Measurements from ENCODE around the gene SLC24A3.

SLC24A3 gene

DNA sequence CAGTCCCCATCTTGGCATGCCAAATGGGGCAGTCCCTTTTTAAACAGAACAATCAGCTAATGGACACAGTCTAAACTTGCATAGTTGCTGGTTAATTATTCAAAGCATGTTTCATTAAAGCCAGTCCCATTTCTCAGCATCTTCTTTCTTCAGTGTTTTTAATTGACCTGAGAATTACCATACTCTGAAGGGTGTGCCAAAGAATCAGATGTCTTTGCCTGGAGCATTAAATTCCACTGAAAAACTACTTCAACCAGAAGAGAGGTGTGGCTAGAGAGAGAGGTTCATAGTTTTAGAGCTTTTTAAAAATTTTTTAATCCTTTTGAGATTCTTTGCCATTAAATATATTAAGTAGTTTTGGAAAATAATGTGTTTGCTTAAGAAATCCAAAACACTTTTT is 37.9 kb downstream of the SLC24A3 start:
- Histone ChIP-seq H3K9me3 (ENCODE audit: low read depth, low read length) (peaks cover 4% of the 10 kb centered on the region; the same call in 1 of the 2 replicates), H3K36me3 (ENCODE audit: insufficient read depth, low read length) (peaks cover 9% of the 10 kb centered on the region; the same call in 1 of the 2 replicates), H3K27ac (peak overlapping the region; percentile 65), H3K9ac (ENCODE audit: insufficient read length) (no peak overlapping the region), H3K4me3 (no peak overlapping the region)
- no peak for DNase-seq (ENCODE audit: low read depth, low spot score)
- TF ChIP-seq POLR2AphosphoS5 (IDR thresholded peaks at IDR 0.05; ENCODE audit: borderline replicate concordance, low read depth, low read length): no peak
- TF ChIP-seq FOXP2 (optimal IDR thresholded peaks at IDR 0.05; ENCODE audit: control extremely low read depth, extremely low read length, insufficient read depth): no peak
- no peak for TF ChIP-seq EZH2 (IDR thresholded peaks at IDR 0.05)

DNA sequence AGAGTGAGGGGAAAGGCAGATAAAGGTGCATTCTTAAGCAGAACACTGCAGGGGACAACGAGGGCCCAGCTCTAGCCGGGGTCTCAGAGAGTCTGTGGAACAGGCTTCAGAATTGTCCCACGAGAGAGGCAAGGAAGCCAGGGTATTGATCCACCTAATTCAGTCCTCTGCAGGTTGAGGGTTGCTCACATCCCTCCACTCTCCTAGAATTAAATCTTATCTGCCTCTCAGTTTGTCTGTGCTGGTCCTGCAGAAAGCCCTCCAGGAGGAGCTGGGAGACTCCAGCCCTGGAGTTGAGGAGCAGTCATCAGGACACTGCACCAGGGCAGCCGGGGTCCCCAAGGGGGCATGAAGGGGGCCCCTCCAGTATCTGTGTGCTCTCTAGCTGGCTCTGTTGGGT is 39.1 kb downstream of the SLC24A3 start:
- DNase-seq (ENCODE audit: low read depth, low spot score): no peak
- H3K9me3 ChIP-seq (ENCODE audit: low read depth, low read length): peaks cover 4% of the 10 kb centered on the region; the same call in 1 of the 2 replicates
- TF ChIP-seq POLR2AphosphoS5 (IDR thresholded peaks at IDR 0.05; ENCODE audit: borderline replicate concordance, low read depth, low read length): no peak
- TF ChIP-seq EZH2 (IDR thresholded peaks at IDR 0.05): no peak
- no peak for TF ChIP-seq FOXP2 (optimal IDR thresholded peaks at IDR 0.05; ENCODE audit: control extremely low read depth, extremely low read length, insufficient read depth)
- no peak overlapping the region for H3K4me3 ChIP-seq
- peaks cover 9% of the 10 kb centered on the region; the same call in 1 of the 2 replicates for H3K36me3 ChIP-seq (ENCODE audit: insufficient read depth, low read length)
- no peak overlapping the region for H3K9ac ChIP-seq (ENCODE audit: insufficient read length)
- H3K27ac ChIP-seq: 0 out of 2 replicates have a peak overlapping the region, but pooled peaks have one; percentile 12

DNA sequence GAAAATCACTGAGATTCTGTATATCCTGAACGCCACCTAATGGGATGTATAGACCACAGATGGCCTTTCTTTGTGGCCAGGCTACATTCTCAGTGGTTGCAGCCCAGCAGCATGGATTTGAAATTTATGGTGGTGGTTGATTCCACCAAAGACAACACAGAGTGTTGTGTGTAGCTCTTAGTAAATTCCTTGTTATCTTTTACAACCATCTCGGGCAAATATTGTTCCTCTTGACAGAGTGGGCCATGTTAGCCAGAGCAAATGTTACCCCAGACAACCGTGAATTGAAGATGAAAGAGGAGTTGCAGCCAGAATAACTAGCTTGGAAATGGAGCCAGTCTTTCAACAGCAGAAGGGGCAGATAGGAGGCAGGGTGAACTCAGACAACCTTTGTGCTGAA is 39.5 kb downstream of the SLC24A3 start:
- Histone ChIP-seq H3K9ac (ENCODE audit: insufficient read length) (no peak overlapping the region), H3K27ac (0 out of 2 replicates have a peak overlapping the region, but pooled peaks have one; percentile 12), H3K4me3 (no peak overlapping the region; the same call in 1 of the 2 replicates), H3K9me3 (ENCODE audit: low read depth, low read length) (peaks cover 4% of the 10 kb centered on the region; the same call in 1 of the 2 replicates), H3K36me3 (ENCODE audit: insufficient read depth, low read length) (peaks cover 9% of the 10 kb centered on the region; the same call in 1 of the 2 replicates)
- TF ChIP-seq FOXP2 (optimal IDR thresholded peaks at IDR 0.05; ENCODE audit: control extremely low read depth, extremely low read length, insufficient read depth) (no peak), EZH2 (IDR thresholded peaks at IDR 0.05) (no peak), POLR2AphosphoS5 (IDR thresholded peaks at IDR 0.05; ENCODE audit: borderline replicate concordance, low read depth, low read length) (no peak)
- no peak for DNase-seq (ENCODE audit: low read depth, low spot score)

DNA sequence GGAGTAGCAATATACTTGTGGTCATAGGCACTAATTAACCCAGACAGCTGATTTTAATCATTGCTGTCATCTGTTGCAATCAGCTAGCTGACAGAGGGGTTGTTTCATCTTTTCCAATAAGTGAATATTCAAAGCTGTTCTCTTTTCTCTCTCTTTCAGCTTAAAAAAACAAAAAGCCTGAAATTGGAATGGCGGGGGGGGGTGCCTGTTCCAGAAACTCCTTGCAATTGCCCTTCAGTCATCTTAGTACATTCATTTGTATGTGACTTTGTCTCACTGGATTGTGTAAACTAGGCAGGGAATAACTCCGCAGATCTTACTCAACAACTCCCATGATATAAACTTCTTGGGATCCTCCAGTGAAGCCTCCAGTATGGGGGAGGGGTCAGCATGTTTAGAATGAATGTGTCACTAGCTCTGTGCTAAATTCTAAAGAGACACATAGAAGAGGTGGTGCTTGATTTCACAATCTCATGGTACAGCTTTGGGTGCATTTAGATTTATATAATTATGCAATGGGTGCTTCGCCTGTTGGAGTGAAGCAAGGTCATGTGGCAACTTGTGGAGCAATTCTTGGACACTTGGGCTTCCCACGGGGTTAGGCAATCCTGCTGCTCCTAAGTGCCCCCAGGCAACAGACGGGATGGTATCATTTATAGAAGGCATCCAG is 40.1 kb downstream of the SLC24A3 start:
- Histone ChIP-seq H3K9me3 (ENCODE audit: low read depth, low read length) (peaks cover 4% of the 10 kb centered on the region; the same call in 1 of the 2 replicates), H3K4me3 (no peak overlapping the region; the same call in 1 of the 2 replicates), H3K9ac (ENCODE audit: insufficient read length) (no peak overlapping the region), H3K27ac (0 out of 2 replicates have a peak overlapping the region, but pooled peaks have one; percentile 12), H3K36me3 (ENCODE audit: insufficient read depth, low read length) (peaks cover 9% of the 10 kb centered on the region; the same call in 1 of the 2 replicates)
- no peak for TF ChIP-seq EZH2 (IDR thresholded peaks at IDR 0.05)
- DNase-seq (ENCODE audit: low read depth, low spot score): peak; percentile 45

DNA sequence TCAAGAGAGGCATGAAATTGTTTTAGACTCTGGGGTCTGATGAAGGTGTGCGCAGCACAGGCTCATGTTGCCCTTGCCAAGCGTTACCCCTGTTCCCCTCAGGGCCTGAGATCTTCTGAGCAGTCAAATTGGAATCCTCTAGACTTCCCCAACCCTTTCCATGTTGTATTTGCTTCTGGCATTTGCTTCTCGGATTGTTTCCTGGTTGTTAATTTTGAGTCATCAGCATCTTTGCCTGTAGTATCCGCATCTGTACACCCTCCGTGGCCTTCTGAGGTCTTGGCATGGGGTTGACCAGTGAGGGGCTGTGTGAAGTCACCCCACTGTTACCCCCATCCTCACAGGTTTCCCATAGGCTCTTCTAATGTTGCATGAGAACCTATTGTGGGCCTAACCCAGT is 40.9 kb downstream of the SLC24A3 start:
- Histone ChIP-seq H3K9ac (ENCODE audit: insufficient read length) (no peak overlapping the region), H3K4me3 (no peak overlapping the region), H3K36me3 (ENCODE audit: insufficient read depth, low read length) (peaks cover 5% of the 10 kb centered on the region; the same call in 1 of the 2 replicates), H3K9me3 (ENCODE audit: low read depth, low read length) (no peaks in the 10 kb centered on the region), H3K27ac (no peak overlapping the region)
- TF ChIP-seq POLR2AphosphoS5 (IDR thresholded peaks at IDR 0.05; ENCODE audit: borderline replicate concordance, low read depth, low read length) (no peak), EZH2 (IDR thresholded peaks at IDR 0.05) (no peak), FOXP2 (optimal IDR thresholded peaks at IDR 0.05; ENCODE audit: control extremely low read depth, extremely low read length, insufficient read depth) (no peak)
- no peak for DNase-seq (ENCODE audit: low read depth, low spot score)

DNA sequence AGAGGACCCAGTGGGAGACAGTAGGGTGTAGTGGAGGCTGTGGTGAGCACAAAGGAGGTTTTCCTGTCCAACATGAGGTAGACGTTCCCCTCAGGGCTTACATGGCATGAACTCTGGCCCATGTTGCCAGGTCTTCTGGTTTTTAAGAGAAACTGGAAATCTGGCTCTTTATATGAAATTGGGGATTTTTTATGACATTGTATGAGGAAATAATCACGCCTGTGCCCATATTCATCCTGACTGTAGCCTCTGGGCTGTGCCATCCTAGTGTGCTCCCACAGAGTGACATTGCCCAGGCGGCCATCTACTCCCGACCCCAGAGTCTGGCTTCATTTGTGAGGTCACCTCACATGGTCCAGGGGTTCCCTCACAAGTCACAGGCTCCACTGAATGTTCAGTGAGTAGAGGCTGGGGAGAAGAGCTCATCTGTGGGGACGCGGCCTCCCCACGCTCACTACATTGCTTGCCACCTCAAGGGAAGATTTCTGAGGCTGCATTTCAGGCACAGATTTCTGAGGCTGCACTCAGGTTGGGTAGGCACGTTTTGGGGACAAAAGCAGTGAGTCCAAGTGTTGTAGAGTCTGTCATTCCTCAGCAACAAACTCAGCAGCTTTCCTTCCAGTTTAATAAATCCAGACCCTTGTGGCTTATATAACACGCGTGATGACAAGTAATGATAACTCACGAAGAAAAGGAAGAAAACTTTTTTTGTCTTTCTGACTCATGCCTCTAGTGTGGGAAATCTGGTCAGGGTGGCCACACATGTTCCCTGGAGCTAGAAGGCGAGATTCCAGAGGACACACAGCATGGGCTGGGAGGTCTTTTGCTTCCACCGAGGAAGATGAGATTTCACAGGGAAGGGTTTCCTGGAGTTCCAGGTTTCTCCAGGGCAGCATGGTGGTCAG is 41.7 kb downstream of the SLC24A3 start:
- TF ChIP-seq EZH2 (IDR thresholded peaks at IDR 0.05): no peak
- no peak for TF ChIP-seq FOXP2 (optimal IDR thresholded peaks at IDR 0.05; ENCODE audit: control extremely low read depth, extremely low read length, insufficient read depth)
- TF ChIP-seq POLR2AphosphoS5 (IDR thresholded peaks at IDR 0.05; ENCODE audit: borderline replicate concordance, low read depth, low read length): no peak
- H3K27ac ChIP-seq: no peak overlapping the region
- DNase-seq (ENCODE audit: low read depth, low spot score): no peak
- no peaks in the 10 kb centered on the region; the same call in 1 of the 2 replicates for H3K36me3 ChIP-seq (ENCODE audit: insufficient read depth, low read length)
- no peaks in the 10 kb centered on the region for H3K9me3 ChIP-seq (ENCODE audit: low read depth, low read length)
- no peak overlapping the region for H3K9ac ChIP-seq (ENCODE audit: insufficient read length)
- no peak overlapping the region for H3K4me3 ChIP-seq

DNA sequence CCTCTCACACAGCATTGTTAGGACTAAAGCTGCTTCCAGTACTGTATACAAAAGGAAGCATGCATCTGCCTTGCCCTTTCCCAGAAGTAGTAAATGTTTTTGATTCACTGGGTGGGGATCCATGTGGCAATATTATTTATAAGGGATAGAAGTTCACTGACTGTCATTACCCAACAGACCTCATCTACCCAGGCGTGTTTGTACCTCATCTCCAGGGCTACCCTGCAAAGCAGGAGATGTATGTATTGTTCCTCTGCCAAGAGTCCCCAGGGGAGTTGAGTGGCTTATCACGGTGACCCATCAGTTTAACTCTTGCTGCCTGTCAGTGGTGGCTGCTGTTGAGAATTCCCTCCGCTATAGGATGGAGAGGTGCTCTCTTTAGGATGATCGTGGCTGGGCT is 42.5 kb downstream of the SLC24A3 start:
- no peak for DNase-seq (ENCODE audit: low read depth, low spot score)
- no peaks in the 10 kb centered on the region for H3K9me3 ChIP-seq (ENCODE audit: low read depth, low read length)
- no peak for TF ChIP-seq FOXP2 (optimal IDR thresholded peaks at IDR 0.05; ENCODE audit: control extremely low read depth, extremely low read length, insufficient read depth)
- no peak for TF ChIP-seq POLR2AphosphoS5 (IDR thresholded peaks at IDR 0.05; ENCODE audit: borderline replicate concordance, low read depth, low read length)
- no peak for TF ChIP-seq EZH2 (IDR thresholded peaks at IDR 0.05)
- H3K27ac ChIP-seq: no peak overlapping the region
- no peak overlapping the region for H3K9ac ChIP-seq (ENCODE audit: insufficient read length)
- H3K36me3 ChIP-seq (ENCODE audit: insufficient read depth, low read length): no peaks in the 10 kb centered on the region
- H3K4me3 ChIP-seq: no peak overlapping the region

DNA sequence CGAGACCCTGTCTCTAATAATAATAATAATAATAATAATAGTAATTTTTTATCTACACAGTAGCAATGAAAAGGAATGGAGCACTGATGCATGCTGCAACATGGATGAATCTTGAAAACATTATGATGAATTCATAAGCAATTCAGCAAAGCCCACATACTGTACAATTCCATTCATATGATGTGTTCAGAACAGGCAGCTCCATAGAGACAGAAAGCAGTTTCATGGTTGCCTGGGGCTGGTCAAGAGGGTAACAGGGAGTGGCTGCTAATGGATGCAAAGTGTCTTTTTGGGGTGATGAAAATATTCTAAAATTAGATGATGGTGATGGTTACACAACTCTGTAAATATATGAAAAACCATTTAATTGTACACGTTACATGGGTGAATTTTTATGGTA is 43.6 kb downstream of the SLC24A3 start:
- Histone ChIP-seq H3K9ac (ENCODE audit: insufficient read length) (no peak overlapping the region), H3K4me3 (no peak overlapping the region), H3K36me3 (ENCODE audit: insufficient read depth, low read length) (no peaks in the 10 kb centered on the region), H3K27ac (no peak overlapping the region), H3K9me3 (ENCODE audit: low read depth, low read length) (no peaks in the 10 kb centered on the region)
- DNase-seq (ENCODE audit: low read depth, low spot score): no peak
- TF ChIP-seq POLR2AphosphoS5 (IDR thresholded peaks at IDR 0.05; ENCODE audit: borderline replicate concordance, low read depth, low read length) (no peak), FOXP2 (optimal IDR thresholded peaks at IDR 0.05; ENCODE audit: control extremely low read depth, extremely low read length, insufficient read depth) (no peak), EZH2 (IDR thresholded peaks at IDR 0.05) (no peak)
